ENCODE measurements around the gene FHOD1. TPM values are rescaled to one million over a fixed set of nuclear protein-coding genes. Genes with fewer than 3 reads are reported as not detected.
A peak's percentile ranks its signal among the peaks of the same experiment; 100 is the strongest.

FHOD1 gene
- total and polyA plus RNA-seq, 2 of the 13 experiments (the other 11 are each of a cell fraction or from before 2014, with no cell fraction given): 20.0 to 20.8 TPM

- peak; percentile 82; the same call in 1 of the 2 replicates for TF ChIP-seq ZNF747 (CRISPR knock-in tag; IDR thresholded peaks at IDR 0.05; ENCODE audit: borderline replicate concordance)
- TF ChIP-seq MXD1 (CRISPR knock-in tag; IDR thresholded peaks at IDR 0.05): peak; percentile 97
- TF ChIP-seq E2F5 (CRISPR knock-in tag; conservative IDR thresholded peaks at IDR 0.05): peak; percentile 86
- TF ChIP-seq ZNF343 (CRISPR knock-in tag; IDR thresholded peaks at IDR 0.05): peak; percentile 24; the same call in 1 of the 2 replicates
- no peak for TF ChIP-seq TOPORS (CRISPR knock-in tag; IDR thresholded peaks at IDR 0.05)
- no peak for TF ChIP-seq CENPBD1 (CRISPR knock-in tag; IDR thresholded peaks at IDR 0.05; ENCODE audit: borderline replicate concordance, low read depth)
- peak; percentile 94 for TF ChIP-seq ZNF891 (CRISPR knock-in tag; IDR thresholded peaks at IDR 0.05)
- TF ChIP-seq CHCHD3 (CRISPR knock-in tag; IDR thresholded peaks at IDR 0.05): peak; percentile 95
- TF ChIP-seq IKZF5 (CRISPR knock-in tag; IDR thresholded peaks at IDR 0.05): peak; percentile 96; the same call in 1 of the 2 replicates
- TF ChIP-seq ARID4A (CRISPR knock-in tag; IDR thresholded peaks at IDR 0.05; ENCODE audit: borderline replicate concordance): peak; percentile 95
- peak; percentile 55; the same call in 1 of the 2 replicates for TF ChIP-seq ZBTB43 (CRISPR knock-in tag; conservative IDR thresholded peaks at IDR 0.05)
- TF ChIP-seq GLI4 (CRISPR knock-in tag; IDR thresholded peaks at IDR 0.05; ENCODE audit: borderline replicate concordance): no peak
- peak; percentile 77 for TF ChIP-seq ZNF644 (CRISPR knock-in tag; IDR thresholded peaks at IDR 0.05; ENCODE audit: low read depth)
- no peak for TF ChIP-seq ZNF20 (CRISPR knock-in tag; IDR thresholded peaks at IDR 0.05)
- no peak for TF ChIP-seq ATRX (CRISPR knock-in tag; IDR thresholded peaks at IDR 0.05; ENCODE audit: borderline replicate concordance)
- TF ChIP-seq ZBTB7A (CRISPR knock-in tag; IDR thresholded peaks at IDR 0.05): peak; percentile 91
- peak; percentile 92; the same call in 1 of the 2 replicates for TF ChIP-seq ZKSCAN8 (CRISPR knock-in tag; IDR thresholded peaks at IDR 0.05; ENCODE audit: borderline replicate concordance)
- no peak; the same call in 1 of the 2 replicates for TF ChIP-seq MEIS1 (CRISPR knock-in tag; IDR thresholded peaks at IDR 0.05; ENCODE audit: borderline replicate concordance)
Observed at GRCh38 chr16:67184995-67185650, 62.2 kb downstream of the FHOD1 start (continued).
